OCI-LY1 (cell line): ENCODE data around the gene CHCHD6.

Source experiments
- EZH2 ChIP-seq: fragments of 200-600 bp; sonication (generic), shearing (Covaris generic); IDR thresholded peaks from 2 replicates; pipeline ENCODE4 v1.8.0; 2017; ENCODE audit warnings: borderline replicate concordance, mixed run types, mild to moderate bottlenecking, antibody characterized with exemption, low read length, moderate library complexity, mixed read lengths
- TF ChIP-seq, protein P1 (sequence below): fragments of 200-600 bp; sonication (generic), shearing (Covaris generic); IDR thresholded peaks from 2 replicates; pipeline ENCODE4 v1.5.1; 2017; ENCODE audit warnings: mild to moderate bottlenecking, antibody characterized with exemption, low read length, moderate library complexity, mixed read lengths

- TF ChIP-seq, protein P1, sequence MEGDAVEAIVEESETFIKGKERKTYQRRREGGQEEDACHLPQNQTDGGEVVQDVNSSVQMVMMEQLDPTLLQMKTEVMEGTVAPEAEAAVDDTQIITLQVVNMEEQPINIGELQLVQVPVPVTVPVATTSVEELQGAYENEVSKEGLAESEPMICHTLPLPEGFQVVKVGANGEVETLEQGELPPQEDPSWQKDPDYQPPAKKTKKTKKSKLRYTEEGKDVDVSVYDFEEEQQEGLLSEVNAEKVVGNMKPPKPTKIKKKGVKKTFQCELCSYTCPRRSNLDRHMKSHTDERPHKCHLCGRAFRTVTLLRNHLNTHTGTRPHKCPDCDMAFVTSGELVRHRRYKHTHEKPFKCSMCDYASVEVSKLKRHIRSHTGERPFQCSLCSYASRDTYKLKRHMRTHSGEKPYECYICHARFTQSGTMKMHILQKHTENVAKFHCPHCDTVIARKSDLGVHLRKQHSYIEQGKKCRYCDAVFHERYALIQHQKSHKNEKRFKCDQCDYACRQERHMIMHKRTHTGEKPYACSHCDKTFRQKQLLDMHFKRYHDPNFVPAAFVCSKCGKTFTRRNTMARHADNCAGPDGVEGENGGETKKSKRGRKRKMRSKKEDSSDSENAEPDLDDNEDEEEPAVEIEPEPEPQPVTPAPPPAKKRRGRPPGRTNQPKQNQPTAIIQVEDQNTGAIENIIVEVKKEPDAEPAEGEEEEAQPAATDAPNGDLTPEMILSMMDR = no peak
- no peak for TF ChIP-seq EZH2
Observed at GRCh38 chr3:126901631-126902030, 197.6 kb downstream of the CHCHD6 start.
